ENCODE measurements around the gene PCTP.
A peak's percentile ranks its signal among the peaks of the same experiment; 100 is the strongest.

PCTP gene

GRCh38 chr17:55720919-55721836, 29.7 kb upstream of the PCTP start:
- Histone ChIP-seq H3K79me1 (ENCODE audit: low read length) (peaks cover 8% of the 10 kb centered on the region), H3K23ac (ENCODE audit: low read length) (no peak overlapping the region), H3K14ac (ENCODE audit: low read length) (peak overlapping the region; percentile 18), H2BK12ac (ENCODE audit: low read length) (peak overlapping the region; percentile 19), H3K4ac (ENCODE audit: low read depth, low read length) (no peak overlapping the region), H2AFZ (ENCODE audit: insufficient read depth, low read length, poor library complexity) (no peak overlapping the region), H2BK120ac (ENCODE audit: insufficient read depth, low read length, poor library complexity) (peak overlapping the region; percentile 68), H2AK5ac (ENCODE audit: low read length) (peak overlapping the region; percentile 35), H4K12ac (ENCODE audit: low read depth, low read length) (no peak overlapping the region), H2BK5ac (ENCODE audit: low read depth, low read length, poor library complexity) (peak overlapping the region; percentile 4), H3K4me3 (ENCODE audit: low read depth, low read length) (no peak overlapping the region), H3K4me2 (ENCODE audit: low read length) (peak overlapping the region; percentile 29), H4K91ac (ENCODE audit: low read depth, low read length) (peak overlapping the region; percentile 33), H3K27ac (ENCODE audit: low read depth, low read length) (peak overlapping the region; percentile 32), H3K27me3 (ENCODE audit: insufficient read depth, low read length) (no peaks in the 10 kb centered on the region), H3K36me3 (ENCODE audit: control insufficient read depth in 1 of 2, insufficient read depth in 2 of 2, low read length in 2 of 2) (peaks cover 0 to 4% of the 10 kb centered on the region in 2 experiments), H3K4me1 (ENCODE audit: control insufficient read depth in 1 of 2, insufficient read depth in 2 of 2, low read length in 2 of 2) (peaks cover 9 to 14% of the 10 kb centered on the region in 2 experiments), H3K9me3 (ENCODE audit: insufficient read depth, low read depth, low read length) (no peaks in the 10 kb centered on the region), H3K79me2 (ENCODE audit: control insufficient read depth, insufficient read depth, low read length, poor library complexity) (no peaks in the 10 kb centered on the region), H3K9ac (ENCODE audit: low read length) (no peak overlapping the region), H4K8ac (ENCODE audit: low read depth, low read length) (peak overlapping the region; percentile 12), H3K18ac (ENCODE audit: low read length) (no peak overlapping the region)
- no peak for DNase-seq
- no CpG with 5 or more reads among the region's 6 CpGs for WGBS (ENCODE audit: extremely low coverage, insufficient coverage, insufficient read length)

GRCh38 chr17:55722016-55722736, 28.7 kb upstream of the PCTP start:
- peak overlapping the region; percentile 11 for H4K91ac ChIP-seq (ENCODE audit: low read depth, low read length)
- peaks cover 8% of the 10 kb centered on the region for H3K79me1 ChIP-seq (ENCODE audit: low read length)
- no peaks in the 10 kb centered on the region for H3K79me2 ChIP-seq (ENCODE audit: control insufficient read depth, insufficient read depth, low read length, poor library complexity)
- H4K12ac ChIP-seq (ENCODE audit: low read depth, low read length): no peak overlapping the region
- no peak overlapping the region for H2BK12ac ChIP-seq (ENCODE audit: low read length)
- peaks cover 9 to 14% of the 10 kb centered on the region in 2 experiments for H3K4me1 ChIP-seq (ENCODE audit: control insufficient read depth in 1 of 2, insufficient read depth in 2 of 2, low read length in 2 of 2)
- peak overlapping the region; percentile 67 for H2BK5ac ChIP-seq (ENCODE audit: low read depth, low read length, poor library complexity)
- peak overlapping the region; percentile 53 for H3K4me2 ChIP-seq (ENCODE audit: low read length)
- no peak for DNase-seq
- no peak overlapping the region for H3K23ac ChIP-seq (ENCODE audit: low read length)
- no peak overlapping the region for H3K4me3 ChIP-seq (ENCODE audit: low read depth, low read length)
- H2BK120ac ChIP-seq (ENCODE audit: insufficient read depth, low read length, poor library complexity): peak overlapping the region; percentile 58
- peak overlapping the region; percentile 50 for H3K27ac ChIP-seq (ENCODE audit: low read depth, low read length)
- no peak overlapping the region for H3K4ac ChIP-seq (ENCODE audit: low read depth, low read length)
- WGBS (ENCODE audit: extremely low coverage, insufficient coverage, insufficient read length): no CpG with 5 or more reads among the region's 5 CpGs
- no peak overlapping the region for H4K8ac ChIP-seq (ENCODE audit: low read depth, low read length)
- H3K18ac ChIP-seq (ENCODE audit: low read length): no peak overlapping the region
- no peaks in the 10 kb centered on the region for H3K27me3 ChIP-seq (ENCODE audit: insufficient read depth, low read length)
- H2AFZ ChIP-seq (ENCODE audit: insufficient read depth, low read length, poor library complexity): no peak overlapping the region
- no peak overlapping the region for H3K9ac ChIP-seq (ENCODE audit: low read length)
- H3K36me3 ChIP-seq (ENCODE audit: control insufficient read depth in 1 of 2, insufficient read depth in 2 of 2, low read length in 2 of 2): peaks cover 0 to 4% of the 10 kb centered on the region in 2 experiments
- H3K14ac ChIP-seq (ENCODE audit: low read length): no peak overlapping the region
- no peaks in the 10 kb centered on the region for H3K9me3 ChIP-seq (ENCODE audit: insufficient read depth, low read depth, low read length)
- H2AK5ac ChIP-seq (ENCODE audit: low read length): no peak overlapping the region

DNA sequence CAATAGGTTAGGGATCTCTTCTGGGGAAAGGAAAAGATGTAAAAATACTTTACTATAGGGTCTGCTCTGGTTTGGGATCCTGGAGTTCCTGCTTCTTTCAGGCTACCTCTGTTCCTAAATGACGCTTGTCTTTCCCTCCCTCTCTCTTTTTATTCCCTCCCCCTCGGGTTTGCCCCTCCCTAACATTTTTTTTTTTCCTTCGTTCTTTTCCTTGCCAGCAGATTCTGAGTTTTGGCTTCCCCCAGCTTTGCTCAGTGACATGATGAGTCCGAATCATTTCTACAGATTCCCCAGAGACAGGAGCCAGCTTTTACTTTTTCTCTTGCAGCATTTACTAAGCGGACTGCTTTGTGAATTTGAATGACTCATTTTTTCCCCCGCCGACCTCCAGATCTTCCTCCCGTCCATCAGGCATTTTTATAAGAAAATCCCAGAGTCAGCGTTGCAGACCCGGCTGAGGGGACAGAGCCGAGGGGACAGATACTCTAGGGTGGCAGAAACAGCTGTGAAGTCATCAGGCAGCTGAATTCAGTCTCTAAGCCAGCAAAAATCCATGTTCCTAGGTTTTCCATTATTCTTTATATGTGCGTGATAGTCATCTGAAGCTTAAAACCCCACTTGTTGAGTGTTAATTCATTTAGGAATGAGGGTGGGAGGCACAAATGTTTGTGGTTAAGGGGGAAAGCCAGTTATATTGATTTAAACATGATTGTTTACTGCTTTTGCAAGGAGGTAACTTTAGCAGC, 27.9 kb upstream of the PCTP start, which contains the start of gene TMEM100:
TMEM100 (minus strand) TSS at position 123 of the 746 bp plus-strand sequence. CDS start 1,794 bp downstream, outside the sequence.
- H3K4me3 ChIP-seq (ENCODE audit: low read depth, low read length): no peak within 1 kb of the TSS
- H3K4ac ChIP-seq (ENCODE audit: low read depth, low read length): no peak within 1 kb of the TSS
- peak within 1 kb of the TSS; percentile 67 for H2BK5ac ChIP-seq (ENCODE audit: low read depth, low read length, poor library complexity)
- no peak within 1 kb of the TSS for H3K9ac ChIP-seq (ENCODE audit: low read length)
- no peak within 1 kb of the TSS for H4K8ac ChIP-seq (ENCODE audit: low read depth, low read length)
- no peak within 1 kb of the TSS for H4K12ac ChIP-seq (ENCODE audit: low read depth, low read length)
- H3K79me1 ChIP-seq (ENCODE audit: low read length): peaks cover 8% of the 10 kb centered on the region
- DNase-seq: peak in 1 of 2 donors; percentile 12
- no peak within 1 kb of the TSS for H2AFZ ChIP-seq (ENCODE audit: insufficient read depth, low read length, poor library complexity)
- H3K18ac ChIP-seq (ENCODE audit: low read length): no peak within 1 kb of the TSS
- H3K36me3 ChIP-seq (ENCODE audit: control insufficient read depth in 1 of 2, insufficient read depth in 2 of 2, low read length in 2 of 2): peaks cover 0 to 4% of the 10 kb centered on the region in 2 experiments
- no peaks in the 10 kb centered on the region for H3K27me3 ChIP-seq (ENCODE audit: insufficient read depth, low read length)
- peak within 1 kb of the TSS; percentile 50 for H3K27ac ChIP-seq (ENCODE audit: low read depth, low read length)
- H3K14ac ChIP-seq (ENCODE audit: low read length): no peak within 1 kb of the TSS
- peak within 1 kb of the TSS; percentile 39 for H2BK12ac ChIP-seq (ENCODE audit: low read length)
- no peaks in the 10 kb centered on the region for H3K9me3 ChIP-seq (ENCODE audit: insufficient read depth, low read depth, low read length)
- H2AK5ac ChIP-seq (ENCODE audit: low read length): no peak within 1 kb of the TSS
- H3K79me2 ChIP-seq (ENCODE audit: control insufficient read depth, insufficient read depth, low read length, poor library complexity): no peaks in the 10 kb centered on the region
- peak within 1 kb of the TSS; percentile 11 for H4K91ac ChIP-seq (ENCODE audit: low read depth, low read length)
- peak within 1 kb of the TSS; percentile 53 for H3K4me2 ChIP-seq (ENCODE audit: low read length)
- peak within 1 kb of the TSS; percentile 70 for H2BK120ac ChIP-seq (ENCODE audit: insufficient read depth, low read length, poor library complexity)
- peaks cover 9 to 14% of the 10 kb centered on the region in 2 experiments for H3K4me1 ChIP-seq (ENCODE audit: control insufficient read depth in 1 of 2, insufficient read depth in 2 of 2, low read length in 2 of 2)
- no peak within 1 kb of the TSS for H3K23ac ChIP-seq (ENCODE audit: low read length)
- WGBS (ENCODE audit: extremely low coverage, insufficient coverage, insufficient read length): no CpG with 5 or more reads among the region's 12 CpGs

DNA sequence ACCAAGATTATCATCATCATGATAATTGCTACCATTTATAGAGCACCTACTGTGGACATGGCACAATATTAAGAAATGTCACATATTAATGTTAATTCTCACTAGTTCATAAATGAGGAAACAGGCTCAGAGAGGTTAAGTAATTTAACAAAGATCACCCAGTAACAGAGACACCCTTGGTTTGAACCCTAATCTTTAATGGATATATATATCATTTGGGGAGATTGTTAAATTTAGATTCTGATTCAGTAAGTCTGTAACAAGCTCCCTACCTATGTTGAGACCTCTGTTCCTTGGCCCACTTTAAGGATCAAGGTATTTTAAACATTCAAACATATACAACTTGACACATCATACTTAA, 27.4 kb upstream of the PCTP start:
- no peak for DNase-seq
- H3K27ac ChIP-seq (ENCODE audit: low read depth, low read length): no peak overlapping the region

More for the DNA sequence above, 27.4 kb upstream of the PCTP start:
- Histone ChIP-seq H3K9me3 (ENCODE audit: insufficient read depth, low read depth, low read length) (no peaks in the 10 kb centered on the region), H3K79me1 (ENCODE audit: low read length) (peaks cover 8% of the 10 kb centered on the region), H2BK120ac (ENCODE audit: insufficient read depth, low read length, poor library complexity) (no peak overlapping the region), H3K79me2 (ENCODE audit: control insufficient read depth, insufficient read depth, low read length, poor library complexity) (no peaks in the 10 kb centered on the region), H3K23ac (ENCODE audit: low read length) (no peak overlapping the region), H2BK5ac (ENCODE audit: low read depth, low read length, poor library complexity) (no peak overlapping the region), H4K91ac (ENCODE audit: low read depth, low read length) (no peak overlapping the region), H3K9ac (ENCODE audit: low read length) (no peak overlapping the region), H4K8ac (ENCODE audit: low read depth, low read length) (no peak overlapping the region), H2BK12ac (ENCODE audit: low read length) (no peak overlapping the region), H3K4me2 (ENCODE audit: low read length) (no peak overlapping the region), H3K14ac (ENCODE audit: low read length) (no peak overlapping the region), H4K12ac (ENCODE audit: low read depth, low read length) (no peak overlapping the region), H3K4me1 (ENCODE audit: control insufficient read depth in 1 of 2, insufficient read depth in 2 of 2, low read length in 2 of 2) (peaks cover 9 to 14% of the 10 kb centered on the region in 2 experiments), H3K4me3 (ENCODE audit: low read depth, low read length) (no peak overlapping the region), H3K18ac (ENCODE audit: low read length) (no peak overlapping the region), H3K4ac (ENCODE audit: low read depth, low read length) (no peak overlapping the region), H3K36me3 (ENCODE audit: control insufficient read depth in 1 of 2, insufficient read depth in 2 of 2, low read length in 2 of 2) (peaks cover 0 to 4% of the 10 kb centered on the region in 2 experiments), H2AFZ (ENCODE audit: insufficient read depth, low read length, poor library complexity) (no peak overlapping the region), H2AK5ac (ENCODE audit: low read length) (no peak overlapping the region), H3K27me3 (ENCODE audit: insufficient read depth, low read length) (no peaks in the 10 kb centered on the region)
